ENCODE data around the gene ILF2.

The ILF2 gene

DNA sequence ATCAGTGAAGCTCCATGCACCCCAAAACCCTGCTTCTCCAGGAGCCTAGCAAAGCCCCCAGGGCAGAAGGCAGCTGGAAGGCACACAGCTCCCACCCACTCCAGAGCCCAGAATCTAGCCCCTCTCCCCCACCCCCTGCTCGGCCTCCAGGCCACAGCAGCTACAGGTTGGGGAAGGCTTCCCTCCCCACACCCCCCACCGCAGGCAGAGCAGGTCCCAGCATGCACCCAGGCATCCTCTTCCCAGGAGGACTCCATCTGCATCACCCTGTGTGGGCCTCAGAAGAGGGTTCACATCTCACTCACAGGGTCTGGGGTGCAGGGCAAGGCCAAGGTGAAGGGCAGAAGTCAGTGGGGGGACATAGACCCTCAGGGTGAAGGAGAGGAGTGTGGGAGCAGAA, 55.4 kb downstream of the ILF2 start:
- no peak overlapping the region for H3K4me3 ChIP-seq (ENCODE audit: control insufficient read depth, low read depth, low read length)
- no peak for TF ChIP-seq CTCF (IDR thresholded peaks at IDR 0.05; ENCODE audit: control insufficient read depth, insufficient read depth, low read depth, low read length, missing control alignments)
- DNase-seq (ENCODE audit: low read depth), result no peak

DNA sequence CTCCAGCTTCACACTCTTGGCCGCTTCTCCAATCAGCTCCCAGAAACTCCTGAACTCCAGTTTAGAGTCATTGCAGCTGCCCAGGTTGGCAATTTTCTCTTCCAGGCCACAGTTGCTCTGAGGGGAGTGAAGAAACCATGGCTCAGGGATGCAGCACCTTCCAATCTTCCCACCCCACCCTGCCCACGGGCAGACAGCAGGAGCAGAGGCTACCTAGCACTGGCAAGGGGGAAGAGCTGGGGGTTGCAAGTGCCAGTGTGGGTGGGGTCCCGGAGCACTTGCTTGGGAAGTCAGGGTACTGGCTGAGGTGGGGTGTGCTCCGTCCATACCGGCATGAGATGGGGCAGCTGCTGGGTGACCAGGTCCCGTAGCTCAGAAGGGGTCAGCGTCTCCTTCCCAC, 55.9 kb downstream of the ILF2 start:
- DNase-seq (ENCODE audit: low read depth), result no peak
- no peak for TF ChIP-seq CTCF (IDR thresholded peaks at IDR 0.05; ENCODE audit: control insufficient read depth, insufficient read depth, low read depth, low read length, missing control alignments)
- H3K4me3 ChIP-seq (ENCODE audit: control insufficient read depth, low read depth, low read length), result no peak overlapping the region

- peak; percentile 33 for TF ChIP-seq CTCF (IDR thresholded peaks at IDR 0.05; ENCODE audit: control insufficient read depth, insufficient read depth, low read depth, low read length, missing control alignments)
- H3K4me3 ChIP-seq (ENCODE audit: control insufficient read depth, low read depth, low read length), result no peak overlapping the region
- no peak for DNase-seq (ENCODE audit: low read depth)
Measured at GRCh38 chr1:153614189-153614900, 56.4 kb downstream of the ILF2 start.

DNA sequence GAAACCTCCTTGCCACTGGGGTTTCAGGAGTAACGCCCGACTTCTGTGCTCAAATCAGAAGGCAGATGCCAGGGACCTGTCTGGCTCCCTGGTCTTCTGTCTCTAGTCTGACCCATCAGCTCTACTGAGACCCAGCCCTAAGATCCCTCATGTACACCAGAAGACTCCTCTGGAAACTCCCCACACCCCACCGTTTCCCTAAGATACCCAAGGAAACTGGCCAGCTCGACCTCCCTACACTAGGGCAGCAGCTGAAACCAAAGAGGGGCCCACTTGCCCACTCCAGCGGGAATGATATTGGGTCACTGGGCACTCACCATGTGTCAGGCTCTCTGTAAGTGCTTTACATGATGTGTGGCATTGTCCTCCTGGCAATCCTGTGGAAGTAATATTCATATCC, 57.4 kb downstream of the ILF2 start:
- H3K4me3 ChIP-seq (ENCODE audit: control insufficient read depth, low read depth, low read length), result peak overlapping the region; percentile 69
- DNase-seq (ENCODE audit: low read depth), result no peak
- TF ChIP-seq CTCF (IDR thresholded peaks at IDR 0.05; ENCODE audit: control insufficient read depth, insufficient read depth, low read depth, low read length, missing control alignments), result no peak

- no peak for TF ChIP-seq CTCF (IDR thresholded peaks at IDR 0.05; ENCODE audit: control insufficient read depth, insufficient read depth, low read depth, low read length, missing control alignments)
- DNase-seq (ENCODE audit: low read depth), result no peak
- peak within 1 kb of the TSS; percentile 69 for H3K4me3 ChIP-seq (ENCODE audit: control insufficient read depth, low read depth, low read length)
Measured at GRCh38 chr1:153612755-153613331, 58.0 kb downstream of the ILF2 start, which contains the start of gene S100A16. Gene S100A16 (minus strand): TSS chr1:153613137. CDS start chr1:153608151, 4,986 bp downstream.

- no peak for TF ChIP-seq CTCF (IDR thresholded peaks at IDR 0.05; ENCODE audit: control insufficient read depth, insufficient read depth, low read depth, low read length, missing control alignments)
- DNase-seq (ENCODE audit: low read depth), result no peak
- peak overlapping the region; percentile 69 for H3K4me3 ChIP-seq (ENCODE audit: control insufficient read depth, low read depth, low read length)
Measured at GRCh38 chr1:153612111-153612754, 58.6 kb downstream of the ILF2 start.
